T-cell (primary cell): ENCODE measurements around the gene HOXA7. TPM values are rescaled to one million over a fixed set of nuclear protein-coding genes. Genes with fewer than 3 reads are reported as not detected.

ENCODE experiments used
- ATAC-seq, 4 experiments: fragments of 200-7000 bp in 3 of 4; fragments of 150-1000 bp in 1 of 4; cut with Tn5 transposase; replicated peaks in 1 of 4; 1 replicate in 3 of 4; 2 replicates in 1 of 4; pipeline ENCODE4 v1.10.0; 2021; ENCODE audit warnings: moderate library complexity in 3 of 4, mild to moderate bottlenecking in 2 of 4, moderate number of reproducible peaks in 1 of 4
- CTCF ChIA-PET, 2 donors: fragments of 300-600 bp; sonication (Branson Sonifier 250); formaldehyde crosslinking; loops; one replicate each; lab custom pipeline; 2022; ENCODE audit warnings: antibody characterized with exemption in 2 of 2; lab: Charles Lee
- POLR2A ChIA-PET, 2 donors: fragments of 300-600 bp; sonication (Branson Sonifier 250); formaldehyde crosslinking; loops; one replicate each; lab custom pipeline; 2022; ENCODE audit warnings: antibody characterized with exemption in 2 of 2; lab: Charles Lee
- DNase-seq, 35 experiments: peaks; one replicate each; pipeline versions ENCODE4 v3.0.0 to v3.0.0-alpha.2; 2013 to 2023
- H3K27ac ChIP-seq: one replicate; pipeline ENCODE4 v1.5.1; 2013; ENCODE audit warnings: low read length
- H3K27me3 ChIP-seq, 2 experiments: replicated peaks in 1 of 2; 1 replicate in 1 of 2; 2 replicates in 1 of 2; pipeline versions ENCODE4 v1.6.1 to v1.7.0; 2013; ENCODE audit warnings: low read length in 1 of 2, mixed read lengths in 1 of 2; ENCODE audit not compliant: control insufficient read depth in 2 of 2, insufficient read depth in 2 of 2; ENCODE audit errors: extremely low read depth in 1 of 2
- H3K36me3 ChIP-seq, 2 donors: 1 replicate in 1 of 2; 2 replicates in 1 of 2; pipeline versions ENCODE4 v1.6.1 to v1.7.0; 2013; ENCODE audit warnings: low read length in 1 of 2; ENCODE audit not compliant: control insufficient read depth in 2 of 2, insufficient read depth in 1 of 2; ENCODE audit errors: extremely low read depth in 1 of 2
- H3K4me1 ChIP-seq, 2 experiments: 1 replicate in 1 of 2; 2 replicates in 1 of 2; pipeline versions ENCODE4 v1.6.1 to v1.7.0; 2013; ENCODE audit warnings: low read length in 2 of 2, mixed read lengths in 1 of 2; ENCODE audit not compliant: insufficient read depth in 2 of 2, control insufficient read depth in 1 of 2; ENCODE audit errors: extremely low read depth in 1 of 2
- H3K4me3 ChIP-seq, 2 donors: 1 replicate in 1 of 2; 2 replicates in 1 of 2; pipeline versions ENCODE4 v1.5.1 to v1.7.0; 2013; ENCODE audit warnings: mild to moderate bottlenecking in 2 of 2, low read length in 1 of 2, moderate library complexity in 1 of 2; ENCODE audit not compliant: control insufficient read depth in 1 of 2; ENCODE audit errors: extremely low read depth in 1 of 2
- H3K9me3 ChIP-seq: 2 replicates; pipeline ENCODE4 v1.7.0; 2013
- H3K27ac Mint-ChIP-seq, 2 donors: one replicate each; pipeline ENCODE4 v1.8.0; 2020 to 2021; ENCODE audit warnings: mild to moderate bottlenecking in 2 of 2, mixed read lengths in 2 of 2
- H3K27me3 Mint-ChIP-seq, 2 donors: one replicate each; pipeline ENCODE4 v1.8.0; 2021 to 2022; ENCODE audit warnings: mixed read lengths in 2 of 2
- H3K36me3 Mint-ChIP-seq: one replicate; pipeline ENCODE4 v1.8.0; 2021; ENCODE audit warnings: mixed read lengths
- H3K4me1 Mint-ChIP-seq, 3 donors: one replicate each; pipeline ENCODE4 v1.8.0; 2020 to 2022; ENCODE audit warnings: mixed read lengths in 3 of 3, mild to moderate bottlenecking in 1 of 3
- H3K4me3 Mint-ChIP-seq, 3 donors: one replicate each; pipeline ENCODE4 v1.8.0; 2020 to 2022; ENCODE audit warnings: mild to moderate bottlenecking in 3 of 3, mixed read lengths in 3 of 3, moderate library complexity in 3 of 3
- H3K9me3 Mint-ChIP-seq, 3 donors: one replicate each; pipeline ENCODE4 v1.8.0; 2020 to 2022; ENCODE audit warnings: mixed read lengths in 3 of 3
- WGBS: methylation state at CpG from one replicate; pipeline ENCODE4 v1.1.5; 2013; ENCODE audit warnings: missing lambda C conversion rate; ENCODE audit not compliant: insufficient coverage; 5-methylcytosine and 5-hydroxymethylcytosine counted together
- total RNA-seq, 35 experiments: library from RNA in 6 of 35; stranded (reverse) in 6 of 35; fragments of 120-200 nt in 1 of 35; gene quantifications; one replicate each; pipeline versions ENCODE4 v1.2.1 to v1.2.4 and lab custom pipeline; 2013 to 2026

HOXA7 gene
- total RNA-seq, 5 donors from 2014 or later (not counting 1 experiment from before 2014, with no cell fraction given), result 0.67 TPM; not detected in 4

- Mint-ChIP-seq H3K4me1 (peaks cover 49 to 55% (median 51%) of the 10 kb centered on the region in 3 donors), H3K27me3 (peaks cover 84 to 87% of the 10 kb centered on the region in 2 donors), H3K27ac (peak overlapping the region in 1 of 2 donors; percentile 43), H3K9me3 (no peaks in the 10 kb centered on the region), H3K4me3 (no peak overlapping the region), H3K36me3 (no peaks in the 10 kb centered on the region)
- POLR2A ChIA-PET, result no interaction called here
- CTCF ChIA-PET, result no interaction called here
- H3K4me1 ChIP-seq, result peaks cover 6 to 55% of the 10 kb centered on the region in 2 experiments
- peaks cover 35 to 82% of the 10 kb centered on the region in 2 experiments for H3K27me3 ChIP-seq
- H3K36me3 ChIP-seq, result no peaks in the 10 kb centered on the region
- ATAC-seq (no peak), DNase-seq (no peak)
- H3K4me3 ChIP-seq, result no peak overlapping the region
- no peak overlapping the region for H3K27ac ChIP-seq
- no peaks in the 10 kb centered on the region for H3K9me3 ChIP-seq
- no CpG with 5 or more reads among the region's 3 CpGs for WGBS
These were observed 46.3 kb upstream of the HOXA7 start for GRCh38 chr7:27202862-27203134.

- no peak overlapping the region for H3K4me3 ChIP-seq
- no peaks in the 10 kb centered on the region for H3K9me3 ChIP-seq
- H3K27ac Mint-ChIP-seq, result peak overlapping the region in 1 of 2 donors; percentile 49
- H3K27me3 ChIP-seq, result peaks cover 40 to 80% of the 10 kb centered on the region in 2 experiments
- H3K27ac ChIP-seq, result no peak overlapping the region
- H3K36me3 Mint-ChIP-seq, result no peaks in the 10 kb centered on the region
- H3K36me3 ChIP-seq, result no peaks in the 10 kb centered on the region
- ChIA-PET CTCF (no interaction called here), POLR2A (no interaction called here)
- 11% methylated on average over 17 of the region's 30 CpGs for WGBS
- peaks cover 6 to 55% of the 10 kb centered on the region in 2 experiments for H3K4me1 ChIP-seq
- peaks cover 51 to 55% (median 52%) of the 10 kb centered on the region in 3 donors for H3K4me1 Mint-ChIP-seq
- ATAC-seq, result no peak
- H3K4me3 Mint-ChIP-seq, result peak overlapping the region in 1 of 3 donors; percentile 71
- peaks cover 84 to 88% of the 10 kb centered on the region in 2 donors for H3K27me3 Mint-ChIP-seq
- no peaks in the 10 kb centered on the region for H3K9me3 Mint-ChIP-seq
- DNase-seq, result no peak
These were observed 45.8 kb upstream of the HOXA7 start for GRCh38 chr7:27202018-27202861.

GRCh38 chr7:27201580-27202017, 45.1 kb upstream of the HOXA7 start:
- WGBS, result 4% methylated on average over 3 of the region's 4 CpGs

GRCh38 chr7:27200761-27201579, 44.5 kb upstream of the HOXA7 start:
- ATAC-seq (no peak), DNase-seq (peak in 2 of 35 experiments; percentile 11 to 18)
- Mint-ChIP-seq H3K4me1 (peaks cover 50 to 54% (median 51%) of the 10 kb centered on the region in 3 donors), H3K27me3 (peaks cover 81 to 86% of the 10 kb centered on the region in 2 donors), H3K36me3 (no peaks in the 10 kb centered on the region), H3K4me3 (peak overlapping the region; percentile 65 to 71 (median 68)), H3K27ac (no peak overlapping the region), H3K9me3 (no peaks in the 10 kb centered on the region)
- CTCF ChIA-PET, result no interaction called here
- H3K27me3 ChIP-seq, result peaks cover 39 to 76% of the 10 kb centered on the region in 2 experiments
- H3K27ac ChIP-seq, result no peak overlapping the region
- no peaks in the 10 kb centered on the region for H3K9me3 ChIP-seq
- 10% methylated on average over 6 of the region's 14 CpGs for WGBS
- peak overlapping the region in 1 of 2 donors; percentile 49 for H3K4me3 ChIP-seq
- H3K36me3 ChIP-seq, result no peaks in the 10 kb centered on the region
- POLR2A ChIA-PET, result no interaction called here
- H3K4me1 ChIP-seq, result peaks cover 6 to 55% of the 10 kb centered on the region in 2 experiments

More at GRCh38 chr7:27201580-27202017, 45.1 kb upstream of the HOXA7 start:
- H3K4me1 ChIP-seq, result peaks cover 6 to 55% of the 10 kb centered on the region in 2 experiments
- ChIA-PET CTCF (no interaction called here), POLR2A (no interaction called here)
- Mint-ChIP-seq H3K27me3 (peaks cover 82 to 87% of the 10 kb centered on the region in 2 donors), H3K4me1 (peaks cover 51 to 55% (median 52%) of the 10 kb centered on the region in 3 donors), H3K36me3 (no peaks in the 10 kb centered on the region), H3K27ac (peak overlapping the region in 1 of 2 donors; percentile 49), H3K9me3 (no peaks in the 10 kb centered on the region), H3K4me3 (peak overlapping the region in 2 of 3 donors; percentile 68 to 71)
- no peak overlapping the region for H3K27ac ChIP-seq
- DNase-seq (no peak), ATAC-seq (no peak)
- H3K9me3 ChIP-seq, result no peaks in the 10 kb centered on the region
- no peaks in the 10 kb centered on the region for H3K36me3 ChIP-seq
- H3K4me3 ChIP-seq, result no peak overlapping the region
- peaks cover 39 to 80% of the 10 kb centered on the region in 2 experiments for H3K27me3 ChIP-seq

GRCh38 chr7:27199849-27200760, 43.6 kb upstream of the HOXA7 start, which contains the start of gene HOXA13:
Gene HOXA13, minus strand, starts transcription at chr7:27200091. Its CDS starts 14 bp downstream, at chr7:27200077.
- Mint-ChIP-seq H3K4me3 (peak within 1 kb of the TSS; percentile 68 to 75 (median 71)), H3K27me3 (peaks cover 80 to 83% of the 10 kb centered on the region in 2 donors), H3K27ac (peak within 1 kb of the TSS in 1 of 2 donors; percentile 49), H3K36me3 (no peaks in the 10 kb centered on the region), H3K9me3 (no peaks in the 10 kb centered on the region), H3K4me1 (peaks cover 41 to 46% (median 44%) of the 10 kb centered on the region in 3 donors)
- 3% methylated on average over 73 of the region's 99 CpGs for WGBS
- Histone ChIP-seq H3K4me1 (peaks cover 3 to 46% of the 10 kb centered on the region in 2 experiments), H3K36me3 (no peaks in the 10 kb centered on the region), H3K4me3 (peak within 1 kb of the TSS; percentile 19 to 49), H3K27me3 (peaks cover 40 to 68% of the 10 kb centered on the region in 2 experiments), H3K9me3 (no peaks in the 10 kb centered on the region), H3K27ac (no peak within 1 kb of the TSS)
- ATAC-seq (peak; percentile 64 to 72 (median 66)), DNase-seq (peak in 3 of 35 experiments; percentile 10 to 54 (median 26))
- POLR2A ChIA-PET, result interaction anchor here (0.6 kb wide), 2 partner anchors 1039 to 1338 kb away, joined by 3 read pairs; no protein-coding TSS in a partner anchor
- CTCF ChIA-PET, result interaction anchor here (0.6 to 1.0 kb wide), 3 partner anchors 10 to 59 kb away, joined by 3 to 4 read pairs (median 3); no protein-coding TSS in a partner anchor
